GM11168 (cell line): ENCODE measurements around the gene CLDN10.
"Not testable (repeated sequence)": the region's sequence is repeated elsewhere in the genome, so short reads cannot be mapped to it uniquely, and the experiment has no call there.

ENCODE experiments used
- in situ Hi-C: fragments of 300-500 bp; cut with MboI; formaldehyde crosslinking; loops from one replicate; pipeline ENCODE4 v1.12.0; 2022; ENCODE audit warnings: low sequenced_read_pairs; ENCODE audit not compliant: unreplicated experiment

CLDN10 gene

GRCh38 chr13:95536632-95537241, 15.8 kb upstream of the CLDN10 start:
- in situ Hi-C loops: loop anchor here (25.0 kb wide), 1 partner anchor 301 kb away; no protein-coding TSS in a partner anchor

GRCh38 chr13:95540888-95541287, 11.6 kb upstream of the CLDN10 start:
- in situ Hi-C loops: loop anchor here (25.0 kb wide), 1 partner anchor 296 kb away; no protein-coding TSS in a partner anchor

- in situ Hi-C loops: loop anchor here (25.0 kb wide), 1 partner anchor 296 kb away; no protein-coding TSS in a partner anchor
Observed at GRCh38 chr13:95541308-95541707, 11.2 kb upstream of the CLDN10 start.

- in situ Hi-C loops: loop anchor here (25.0 kb wide), 1 partner anchor 295 kb away; no protein-coding TSS in a partner anchor
Observed at GRCh38 chr13:95541911-95542474, 10.5 kb upstream of the CLDN10 start.

- in situ Hi-C loops: loop anchor here (25.0 kb wide), 1 partner anchor 293 kb away; no protein-coding TSS in a partner anchor
Observed at GRCh38 chr13:95544293-95544692, 8.2 kb upstream of the CLDN10 start.

- in situ Hi-C loops: loop anchor here (25.0 kb wide), 1 partner anchor 290 kb away; no protein-coding TSS in a partner anchor
Observed at GRCh38 chr13:95546919-95547318, 5.6 kb upstream of the CLDN10 start.

- in situ Hi-C loops: loop anchor here (25.0 kb wide), 1 partner anchor 290 kb away; no protein-coding TSS in a partner anchor
Observed at GRCh38 chr13:95547531-95548167, 4.9 kb upstream of the CLDN10 start.

GRCh38 chr13:95552208-95552538, 347 bp upstream of the CLDN10 start:
- in situ Hi-C loops: no loop called here

GRCh38 chr13:95553581-95554385, 1.3 kb downstream of the CLDN10 start:
- in situ Hi-C loops: no loop called here

GRCh38 chr13:95557013-95557412, 4.5 kb downstream of the CLDN10 start:
- in situ Hi-C loops: no loop called here

- in situ Hi-C loops: no loop called here
Observed at GRCh38 chr13:95559100-95559499, 6.6 kb downstream of the CLDN10 start.

GRCh38 chr13:95560387-95560786, 7.9 kb downstream of the CLDN10 start:
- in situ Hi-C loops: no loop called here

- in situ Hi-C loops: no loop called here
Observed at GRCh38 chr13:95564091-95564490, 11.6 kb downstream of the CLDN10 start.

- in situ Hi-C loops: no loop called here
Observed at GRCh38 chr13:95564733-95565291, 12.3 kb downstream of the CLDN10 start.

GRCh38 chr13:95565758-95566157, 13.2 kb downstream of the CLDN10 start:
- in situ Hi-C loops: not testable (repeated sequence)

- in situ Hi-C loops: no loop called here
Observed at GRCh38 chr13:95568131-95568530, 15.6 kb downstream of the CLDN10 start.

GRCh38 chr13:95570016-95570415, 17.5 kb downstream of the CLDN10 start:
- in situ Hi-C loops: no loop called here

- in situ Hi-C loops: no loop called here
Observed at GRCh38 chr13:95571941-95572340, 19.4 kb downstream of the CLDN10 start.

- in situ Hi-C loops: no loop called here
Observed at GRCh38 chr13:95573221-95573620, 20.7 kb downstream of the CLDN10 start.

- in situ Hi-C loops: no loop called here
Observed at GRCh38 chr13:95579303-95579702, 26.8 kb downstream of the CLDN10 start.
